Measurements from ENCODE around the gene PSMF1. TPM values are rescaled to one million over a fixed set of nuclear protein-coding genes. Genes with fewer than 3 reads are reported as not detected.

Gene PSMF1
- total and polyA plus RNA-seq, 9 of the 15 experiments (the other 6 are each of a cell fraction or from before 2014, with no cell fraction given) = 8.5 to 192 (median 33.2) TPM

DNA sequence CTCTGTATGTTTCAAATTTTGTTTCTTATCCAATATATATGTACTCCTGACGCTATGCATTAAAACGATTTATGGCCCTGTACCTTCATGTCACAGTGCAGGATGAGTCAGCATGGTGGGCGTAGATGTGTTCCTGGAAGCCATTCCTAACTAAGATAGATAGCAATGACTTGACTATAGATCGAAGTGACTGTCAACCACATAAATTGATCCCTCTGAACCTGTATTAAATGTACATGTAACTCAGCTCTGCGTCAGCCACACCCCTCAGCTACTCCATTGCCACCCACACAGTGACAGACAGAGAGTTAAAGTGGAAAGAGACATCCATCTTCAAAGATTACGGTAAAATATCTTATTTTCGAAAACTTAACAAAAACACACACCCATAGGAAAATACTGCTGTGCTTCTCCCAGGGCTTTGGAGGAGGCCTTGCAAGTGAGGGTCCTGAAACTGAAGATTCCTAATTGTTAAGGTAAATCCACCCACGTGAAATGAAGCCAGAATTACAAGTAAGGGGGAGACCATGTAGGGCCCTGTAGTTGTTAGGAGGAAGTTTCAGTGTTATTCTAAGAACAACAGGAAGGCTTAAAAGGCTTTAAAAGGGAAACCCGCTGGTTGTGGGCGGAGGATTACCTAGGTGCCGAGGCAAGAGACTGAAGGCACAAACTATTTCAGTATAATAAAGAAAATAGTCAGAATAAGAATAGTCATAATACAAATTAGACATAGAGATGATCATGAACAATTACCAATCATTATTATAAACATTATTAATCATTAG lies 97.2 kb downstream of the PSMF1 start (continued):
- TF ChIP-seq, protein P1, sequence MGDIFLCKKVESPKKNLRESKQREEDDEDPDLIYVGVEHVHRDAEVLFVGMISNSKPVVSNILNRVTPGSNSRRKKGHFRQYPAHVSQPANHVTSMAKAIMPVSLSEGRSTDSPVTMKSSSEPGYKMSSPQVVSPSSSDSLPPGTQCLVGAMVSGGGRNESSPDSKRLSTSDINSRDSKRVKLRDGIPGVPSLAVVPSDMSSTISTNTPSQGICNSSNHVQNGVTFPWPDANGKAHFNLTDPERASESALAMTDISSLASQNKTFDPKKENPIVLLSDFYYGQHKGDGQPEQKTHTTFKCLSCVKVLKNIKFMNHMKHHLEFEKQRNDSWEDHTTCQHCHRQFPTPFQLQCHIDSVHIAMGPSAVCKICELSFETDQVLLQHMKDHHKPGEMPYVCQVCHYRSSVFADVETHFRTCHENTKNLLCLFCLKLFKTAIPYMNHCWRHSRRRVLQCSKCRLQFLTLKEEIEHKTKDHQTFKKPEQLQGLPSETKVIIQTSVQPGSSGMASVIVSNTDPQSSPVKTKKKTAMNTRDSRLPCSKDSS (IDR thresholded peaks at IDR 0.05; ENCODE audit: low read depth, partially characterized antibody) = no peak
- TF ChIP-seq RBM25 (IDR thresholded peaks at IDR 0.05; ENCODE audit: low read depth, low read length, severe bottlenecking) (no peak), ZNF253 (CRISPR knock-in tag; conservative IDR thresholded peaks at IDR 0.05) (no peak), ZEB2 (IDR thresholded peaks at IDR 0.05) (0 out of 2 replicates have a peak, but pooled peaks have one; percentile 15), POLR2AphosphoS5 (IDR thresholded peaks at IDR 0.05; ENCODE audit: control insufficient read depth, insufficient read depth, low read depth, low read length) (no peak), GTF2A2 (tag; IDR thresholded peaks at IDR 0.05) (no peak), CBX5 (IDR thresholded peaks at IDR 0.05; ENCODE audit: borderline replicate concordance, low read depth) (no peak)
- TF ChIP-seq, protein P2, sequence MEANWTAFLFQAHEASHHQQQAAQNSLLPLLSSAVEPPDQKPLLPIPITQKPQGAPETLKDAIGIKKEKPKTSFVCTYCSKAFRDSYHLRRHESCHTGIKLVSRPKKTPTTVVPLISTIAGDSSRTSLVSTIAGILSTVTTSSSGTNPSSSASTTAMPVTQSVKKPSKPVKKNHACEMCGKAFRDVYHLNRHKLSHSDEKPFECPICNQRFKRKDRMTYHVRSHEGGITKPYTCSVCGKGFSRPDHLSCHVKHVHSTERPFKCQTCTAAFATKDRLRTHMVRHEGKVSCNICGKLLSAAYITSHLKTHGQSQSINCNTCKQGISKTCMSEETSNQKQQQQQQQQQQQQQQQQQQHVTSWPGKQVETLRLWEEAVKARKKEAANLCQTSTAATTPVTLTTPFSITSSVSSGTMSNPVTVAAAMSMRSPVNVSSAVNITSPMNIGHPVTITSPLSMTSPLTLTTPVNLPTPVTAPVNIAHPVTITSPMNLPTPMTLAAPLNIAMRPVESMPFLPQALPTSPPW (CRISPR knock-in tag; IDR thresholded peaks at IDR 0.05) = 0 out of 2 replicates have a peak, but pooled peaks have one; percentile 7
- TF ChIP-seq, protein P3, sequence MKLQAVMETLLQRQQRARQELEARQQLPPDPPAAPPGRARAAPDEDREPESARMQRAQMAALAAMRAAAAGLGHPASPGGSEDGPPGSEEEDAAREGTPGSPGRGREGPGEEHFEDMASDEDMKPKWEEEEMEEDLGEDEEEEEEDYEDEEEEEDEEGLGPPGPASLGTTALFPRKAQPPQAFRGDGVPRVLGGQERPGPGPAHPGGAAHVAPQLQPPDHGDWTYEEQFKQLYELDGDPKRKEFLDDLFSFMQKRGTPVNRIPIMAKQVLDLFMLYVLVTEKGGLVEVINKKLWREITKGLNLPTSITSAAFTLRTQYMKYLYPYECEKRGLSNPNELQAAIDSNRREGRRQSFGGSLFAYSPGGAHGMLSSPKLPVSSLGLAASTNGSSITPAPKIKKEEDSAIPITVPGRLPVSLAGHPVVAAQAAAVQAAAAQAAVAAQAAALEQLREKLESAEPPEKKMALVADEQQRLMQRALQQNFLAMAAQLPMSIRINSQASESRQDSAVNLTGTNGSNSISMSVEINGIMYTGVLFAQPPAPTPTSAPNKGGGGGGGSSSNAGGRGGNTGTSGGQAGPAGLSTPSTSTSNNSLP (IDR thresholded peaks at IDR 0.05; ENCODE audit: borderline replicate concordance, low read depth, low read length) = no peak
- TF ChIP-seq, protein P4, sequence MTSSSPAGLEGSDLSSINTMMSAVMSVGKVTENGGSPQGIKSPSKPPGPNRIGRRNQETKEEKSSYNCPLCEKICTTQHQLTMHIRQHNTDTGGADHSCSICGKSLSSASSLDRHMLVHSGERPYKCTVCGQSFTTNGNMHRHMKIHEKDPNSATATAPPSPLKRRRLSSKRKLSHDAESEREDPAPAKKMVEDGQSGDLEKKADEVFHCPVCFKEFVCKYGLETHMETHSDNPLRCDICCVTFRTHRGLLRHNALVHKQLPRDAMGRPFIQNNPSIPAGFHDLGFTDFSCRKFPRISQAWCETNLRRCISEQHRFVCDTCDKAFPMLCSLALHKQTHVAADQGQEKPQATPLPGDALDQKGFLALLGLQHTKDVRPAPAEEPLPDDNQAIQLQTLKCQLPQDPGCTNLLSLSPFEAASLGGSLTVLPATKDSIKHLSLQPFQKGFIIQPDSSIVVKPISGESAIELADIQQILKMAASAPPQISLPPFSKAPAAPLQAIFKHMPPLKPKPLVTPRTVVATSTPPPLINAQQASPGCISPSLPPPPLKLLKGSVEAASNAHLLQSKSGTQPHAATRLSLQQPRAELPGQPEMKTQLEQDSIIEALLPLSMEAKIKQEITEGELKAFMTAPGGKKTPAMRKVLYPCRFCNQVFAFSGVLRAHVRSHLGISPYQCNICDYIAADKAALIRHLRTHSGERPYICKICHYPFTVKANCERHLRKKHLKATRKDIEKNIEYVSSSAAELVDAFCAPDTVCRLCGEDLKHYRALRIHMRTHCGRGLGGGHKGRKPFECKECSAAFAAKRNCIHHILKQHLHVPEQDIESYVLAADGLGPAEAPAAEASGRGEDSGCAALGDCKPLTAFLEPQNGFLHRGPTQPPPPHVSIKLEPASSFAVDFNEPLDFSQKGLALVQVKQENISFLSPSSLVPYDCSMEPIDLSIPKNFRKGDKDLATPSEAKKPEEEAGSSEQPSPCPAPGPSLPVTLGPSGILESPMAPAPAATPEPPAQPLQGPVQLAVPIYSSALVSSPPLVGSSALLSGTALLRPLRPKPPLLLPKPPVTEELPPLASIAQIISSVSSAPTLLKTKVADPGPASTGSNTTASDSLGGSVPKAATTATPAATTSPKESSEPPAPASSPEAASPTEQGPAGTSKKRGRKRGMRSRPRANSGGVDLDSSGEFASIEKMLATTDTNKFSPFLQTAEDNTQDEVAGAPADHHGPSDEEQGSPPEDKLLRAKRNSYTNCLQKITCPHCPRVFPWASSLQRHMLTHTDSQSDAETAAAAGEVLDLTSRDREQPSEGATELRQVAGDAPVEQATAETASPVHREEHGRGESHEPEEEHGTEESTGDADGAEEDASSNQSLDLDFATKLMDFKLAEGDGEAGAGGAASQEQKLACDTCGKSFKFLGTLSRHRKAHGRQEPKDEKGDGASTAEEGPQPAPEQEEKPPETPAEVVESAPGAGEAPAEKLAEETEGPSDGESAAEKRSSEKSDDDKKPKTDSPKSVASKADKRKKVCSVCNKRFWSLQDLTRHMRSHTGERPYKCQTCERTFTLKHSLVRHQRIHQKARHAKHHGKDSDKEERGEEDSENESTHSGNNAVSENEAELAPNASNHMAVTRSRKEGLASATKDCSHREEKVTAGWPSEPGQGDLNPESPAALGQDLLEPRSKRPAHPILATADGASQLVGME (CRISPR knock-in tag; IDR thresholded peaks at IDR 0.05) = no peak
- TF ChIP-seq, protein P5, sequence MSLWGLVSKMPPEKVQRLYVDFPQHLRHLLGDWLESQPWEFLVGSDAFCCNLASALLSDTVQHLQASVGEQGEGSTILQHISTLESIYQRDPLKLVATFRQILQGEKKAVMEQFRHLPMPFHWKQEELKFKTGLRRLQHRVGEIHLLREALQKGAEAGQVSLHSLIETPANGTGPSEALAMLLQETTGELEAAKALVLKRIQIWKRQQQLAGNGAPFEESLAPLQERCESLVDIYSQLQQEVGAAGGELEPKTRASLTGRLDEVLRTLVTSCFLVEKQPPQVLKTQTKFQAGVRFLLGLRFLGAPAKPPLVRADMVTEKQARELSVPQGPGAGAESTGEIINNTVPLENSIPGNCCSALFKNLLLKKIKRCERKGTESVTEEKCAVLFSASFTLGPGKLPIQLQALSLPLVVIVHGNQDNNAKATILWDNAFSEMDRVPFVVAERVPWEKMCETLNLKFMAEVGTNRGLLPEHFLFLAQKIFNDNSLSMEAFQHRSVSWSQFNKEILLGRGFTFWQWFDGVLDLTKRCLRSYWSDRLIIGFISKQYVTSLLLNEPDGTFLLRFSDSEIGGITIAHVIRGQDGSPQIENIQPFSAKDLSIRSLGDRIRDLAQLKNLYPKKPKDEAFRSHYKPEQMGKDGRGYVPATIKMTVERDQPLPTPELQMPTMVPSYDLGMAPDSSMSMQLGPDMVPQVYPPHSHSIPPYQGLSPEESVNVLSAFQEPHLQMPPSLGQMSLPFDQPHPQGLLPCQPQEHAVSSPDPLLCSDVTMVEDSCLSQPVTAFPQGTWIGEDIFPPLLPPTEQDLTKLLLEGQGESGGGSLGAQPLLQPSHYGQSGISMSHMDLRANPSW (CRISPR knock-in tag; IDR thresholded peaks at IDR 0.05) = no peak
